Mesendoderm (in vitro differentiated cells): ENCODE data around the gene COL6A6.

Source experiments
- DNase-seq: peaks from one replicate; pipeline ENCODE4 v3.0.0; 2013
- H2AK5ac ChIP-seq: 2 replicates; pipeline ENCODE4 v1.6.1; 2013; ENCODE audit warnings: low read length, inconsistent platforms
- H2BK120ac ChIP-seq: 2 replicates; pipeline ENCODE4 v1.6.1; 2013; ENCODE audit warnings: low read depth, mild to moderate bottlenecking, low read length, moderate library complexity, mixed read lengths
- H2BK15ac ChIP-seq: replicated peaks from 2 replicates; pipeline ENCODE4 v1.6.1; 2013; ENCODE audit warnings: low read depth, mild to moderate bottlenecking, moderate library complexity
- H2BK5ac ChIP-seq: 2 replicates; pipeline ENCODE4 v1.6.1; 2013; ENCODE audit warnings: low read length, inconsistent platforms
- H3K18ac ChIP-seq: 2 replicates; pipeline ENCODE4 v1.6.1; 2013; ENCODE audit warnings: mild to moderate bottlenecking, low read length, mixed read lengths
- H3K23ac ChIP-seq: one replicate; pipeline ENCODE4 v1.6.1; 2013; ENCODE audit warnings: low read length
- H3K27ac ChIP-seq: 2 replicates; pipeline ENCODE4 v1.5.1; 2013; ENCODE audit warnings: low read depth, mild to moderate bottlenecking, inconsistent platforms, low read length, moderate library complexity
- H3K27me3 ChIP-seq: 2 replicates; pipeline ENCODE4 v1.6.1; 2013; ENCODE audit warnings: low read length, control low read depth, mild to moderate bottlenecking, inconsistent platforms; ENCODE audit not compliant: insufficient read depth, poor library complexity
- H3K36me3 ChIP-seq: 2 replicates; pipeline ENCODE4 v1.6.1; 2013; ENCODE audit warnings: low read length, inconsistent platforms; ENCODE audit not compliant: control insufficient read depth, insufficient read depth
- H3K4ac ChIP-seq: one replicate; pipeline ENCODE4 v1.6.1; 2013; ENCODE audit warnings: low read depth, mild to moderate bottlenecking, low read length, moderate library complexity
- H3K4me1 ChIP-seq: 2 replicates; pipeline ENCODE4 v1.6.1; 2013; ENCODE audit warnings: low read depth, low read length, inconsistent platforms; ENCODE audit not compliant: control insufficient read depth
- H3K4me2 ChIP-seq: 2 replicates; pipeline ENCODE4 v1.6.1; 2013; ENCODE audit warnings: low read length
- H3K4me3 ChIP-seq: 2 replicates; pipeline ENCODE4 v1.5.1; 2013; ENCODE audit warnings: mild to moderate bottlenecking, low read length
- H3K56ac ChIP-seq: one replicate; pipeline ENCODE4 v1.6.1; 2013; ENCODE audit warnings: low read length
- H3K79me1 ChIP-seq: 2 replicates; pipeline ENCODE4 v1.6.1; 2013; ENCODE audit warnings: low read length, inconsistent platforms
- H3K79me2 ChIP-seq: 2 replicates; pipeline ENCODE4 v1.6.1; 2013; ENCODE audit warnings: mild to moderate bottlenecking, low read length; ENCODE audit not compliant: control insufficient read depth, insufficient read depth
- H3K9ac ChIP-seq: 2 replicates; pipeline ENCODE4 v1.6.1; 2013; ENCODE audit warnings: low read length, inconsistent platforms
- H4K5ac ChIP-seq: one replicate; pipeline ENCODE4 v1.6.1; 2013; ENCODE audit warnings: low read length
- H4K8ac ChIP-seq: one replicate; pipeline ENCODE4 v1.6.1; 2013; ENCODE audit warnings: low read depth, mild to moderate bottlenecking, control low read depth, low read length, moderate library complexity
- WGBS: extraction: QIAGEN DNeasy Blood & Tissue Kit; methylation state at CpG from one replicate; pipeline ENCODE4 v1.1.7; 2013; ENCODE audit warnings: low lambda C conversion rate, missing lambda C conversion rate; ENCODE audit not compliant: insufficient coverage; ENCODE audit errors: extremely low coverage; 5-methylcytosine and 5-hydroxymethylcytosine counted together

COL6A6 gene

GRCh38 chr3:130548356-130548755 lies 31.4 kb downstream of the COL6A6 start:
- peak; percentile 52 for DNase-seq
- no peaks in the 10 kb centered on the region for H3K36me3 ChIP-seq
- no peak overlapping the region for H4K8ac ChIP-seq
- H2BK5ac ChIP-seq, result no peak overlapping the region
- no peak overlapping the region for H3K27ac ChIP-seq
- no peak overlapping the region for H3K4me3 ChIP-seq
- H3K23ac ChIP-seq, result no peak overlapping the region
- H2BK120ac ChIP-seq, result no peak overlapping the region
- no peak overlapping the region for H3K56ac ChIP-seq
- H3K4me1 ChIP-seq, result no peaks in the 10 kb centered on the region
- H3K4me2 ChIP-seq, result no peak overlapping the region
- WGBS, result no CpG with 5 or more reads among the region's 1 CpG
- no peak overlapping the region for H3K4ac ChIP-seq
- H3K27me3 ChIP-seq, result no peaks in the 10 kb centered on the region
- H2AK5ac ChIP-seq, result no peak overlapping the region
- H3K79me2 ChIP-seq, result no peaks in the 10 kb centered on the region
- no peaks in the 10 kb centered on the region for H3K79me1 ChIP-seq
- no peak overlapping the region for H4K5ac ChIP-seq
- H3K9ac ChIP-seq, result no peak overlapping the region
- H3K18ac ChIP-seq, result no peak overlapping the region
- no peak overlapping the region for H2BK15ac ChIP-seq

- Histone ChIP-seq H3K79me2 (no peaks in the 10 kb centered on the region), H3K36me3 (no peaks in the 10 kb centered on the region), H3K18ac (no peak overlapping the region), H2BK15ac (no peak overlapping the region), H3K4me1 (no peaks in the 10 kb centered on the region), H3K4me3 (no peak overlapping the region), H4K8ac (no peak overlapping the region), H2BK120ac (no peak overlapping the region), H4K5ac (no peak overlapping the region), H3K9ac (no peak overlapping the region), H3K56ac (no peak overlapping the region), H3K27me3 (no peaks in the 10 kb centered on the region), H3K4me2 (no peak overlapping the region), H2BK5ac (no peak overlapping the region), H3K79me1 (no peaks in the 10 kb centered on the region), H3K4ac (no peak overlapping the region), H3K27ac (no peak overlapping the region), H3K23ac (no peak overlapping the region), H2AK5ac (no peak overlapping the region)
- WGBS, result no CpG with 5 or more reads among the region's 3 CpGs
- no peak for DNase-seq
These were observed 40.5 kb downstream of the COL6A6 start for GRCh38 chr3:130557336-130558035.

GRCh38 chr3:130558366-130558765 lies 41.4 kb downstream of the COL6A6 start:
- Histone ChIP-seq H3K27ac (no peak overlapping the region), H3K9ac (no peak overlapping the region), H2BK5ac (no peak overlapping the region), H3K56ac (no peak overlapping the region), H4K8ac (no peak overlapping the region), H2BK15ac (no peak overlapping the region), H3K4me3 (no peak overlapping the region), H3K4me2 (no peak overlapping the region), H2BK120ac (no peak overlapping the region), H3K4ac (no peak overlapping the region), H3K79me2 (no peaks in the 10 kb centered on the region), H3K79me1 (no peaks in the 10 kb centered on the region), H3K27me3 (no peaks in the 10 kb centered on the region), H4K5ac (no peak overlapping the region), H3K4me1 (no peaks in the 10 kb centered on the region), H2AK5ac (no peak overlapping the region), H3K23ac (no peak overlapping the region), H3K18ac (no peak overlapping the region), H3K36me3 (no peaks in the 10 kb centered on the region)
- no peak for DNase-seq
- no CpG with 5 or more reads among the region's 4 CpGs for WGBS

GRCh38 chr3:130565224-130565623 lies 48.2 kb downstream of the COL6A6 start:
- Histone ChIP-seq H3K27ac (no peak overlapping the region), H2BK15ac (no peak overlapping the region), H3K4me2 (no peak overlapping the region), H2AK5ac (no peak overlapping the region), H3K4ac (no peak overlapping the region), H3K79me1 (no peaks in the 10 kb centered on the region), H4K8ac (no peak overlapping the region), H3K4me3 (no peak overlapping the region), H3K9ac (no peak overlapping the region), H3K27me3 (no peaks in the 10 kb centered on the region), H3K18ac (no peak overlapping the region), H3K36me3 (no peaks in the 10 kb centered on the region), H2BK5ac (no peak overlapping the region), H3K4me1 (no peaks in the 10 kb centered on the region), H2BK120ac (no peak overlapping the region), H3K56ac (no peak overlapping the region), H3K23ac (no peak overlapping the region), H3K79me2 (no peaks in the 10 kb centered on the region), H4K5ac (no peak overlapping the region)
- no CpG with 5 or more reads among the region's 13 CpGs for WGBS
- no peak for DNase-seq
